Activated CD4-positive, alpha-beta T cell treated with anti-CD3 and anti-CD28 coated beads, Interleukin-2, Interleukin-4, amounts not matched to agents 100 ng/mL and 50 ng/mL, durations not matched to agents 16 hours and 8 hours (primary cell): Measurements from ENCODE around the gene TRRAP.

Source experiments
- DNase-seq: peaks from one replicate; pipeline ENCODE4 v3.0.0-alpha.2; 2020; ENCODE audit warnings: low spot score

Gene TRRAP

DNA sequence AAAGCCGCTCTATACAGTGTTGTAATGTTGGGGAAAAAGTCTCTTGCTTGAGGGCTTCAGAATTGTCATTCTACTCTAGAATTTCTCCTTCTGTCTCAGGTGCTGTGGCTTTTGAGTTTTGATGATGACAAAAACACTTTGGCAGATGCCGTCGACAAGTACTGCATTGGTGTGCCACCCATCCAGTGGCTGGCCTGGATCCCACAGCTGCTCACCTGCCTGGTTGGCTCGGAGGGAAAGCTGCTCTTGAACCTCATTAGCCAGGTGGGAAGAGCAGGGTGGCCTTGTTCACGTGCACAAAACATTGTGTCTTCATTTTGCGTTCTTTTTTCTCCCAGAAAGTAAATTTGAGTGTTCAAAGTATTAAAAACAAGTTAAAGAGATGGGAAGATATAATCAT is 112.0 kb downstream of the TRRAP start:
- no peak for DNase-seq

DNA sequence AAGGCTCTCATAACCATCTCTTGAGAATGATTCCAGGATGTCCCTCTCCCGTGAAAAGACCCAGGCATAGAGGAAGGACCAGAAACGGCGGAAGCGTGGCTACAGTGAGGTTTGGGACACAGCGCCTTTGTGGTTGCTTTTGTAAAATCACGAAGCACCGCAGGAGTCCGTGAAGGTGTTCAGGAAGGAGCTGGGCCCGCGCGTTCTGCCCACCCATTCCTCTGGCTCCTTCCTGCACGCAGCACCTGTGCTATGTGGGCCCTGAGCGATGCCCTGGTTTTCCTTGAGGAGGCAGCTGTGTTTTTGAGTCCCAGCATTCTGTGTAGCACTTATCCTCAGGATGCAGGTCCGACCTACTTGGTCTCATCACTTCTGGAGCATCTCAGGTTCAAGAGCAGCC is 112.8 kb downstream of the TRRAP start:
- no peak for DNase-seq

DNA sequence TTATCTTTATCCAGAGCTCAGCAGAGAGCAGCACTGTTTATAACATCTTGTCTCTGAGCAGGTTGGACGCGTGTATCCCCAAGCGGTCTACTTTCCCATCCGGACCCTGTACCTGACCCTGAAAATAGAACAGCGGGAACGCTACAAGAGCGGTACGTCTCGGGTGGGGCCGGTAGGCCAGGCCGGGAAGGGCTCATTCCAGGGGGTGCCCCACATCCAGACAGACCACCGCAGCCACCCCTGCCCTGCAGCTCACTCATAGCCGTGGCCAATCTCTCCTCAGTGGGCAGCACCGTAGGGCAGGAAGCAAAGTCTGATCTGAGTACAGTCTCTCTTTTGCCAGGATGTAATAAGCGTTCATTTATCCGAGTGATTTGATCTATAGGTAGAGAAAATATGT is 113.7 kb downstream of the TRRAP start:
- no peak for DNase-seq

GRCh38 chr7:98993024-98993897 is 114.9 kb downstream of the TRRAP start:
- DNase-seq: no peak

GRCh38 chr7:98994046-98994944 is 116.0 kb downstream of the TRRAP start:
- DNase-seq: no peak

GRCh38 chr7:98995111-98995510 is 116.8 kb downstream of the TRRAP start:
- DNase-seq: no peak

- DNase-seq: no peak
Measured at GRCh38 chr7:98995523-98996149, 117.3 kb downstream of the TRRAP start.

DNA sequence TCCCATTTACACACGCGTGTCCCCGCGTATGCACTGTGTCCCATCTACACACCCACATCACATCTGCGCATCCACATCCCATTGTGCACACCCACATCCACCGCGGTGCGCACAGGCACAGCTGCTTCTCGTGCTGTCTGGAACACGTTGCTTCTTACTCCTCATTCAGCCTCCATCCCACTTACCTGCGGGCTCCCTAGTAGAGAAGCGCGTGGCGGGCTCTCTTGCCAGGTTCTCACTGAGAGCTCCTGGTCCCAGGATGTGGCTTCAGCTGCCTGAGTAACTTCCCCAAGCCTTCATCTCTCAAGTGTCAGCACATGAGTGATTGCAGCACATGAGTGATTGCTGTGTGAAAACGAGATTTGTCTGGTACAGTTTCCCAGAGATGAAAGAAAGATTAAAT is 117.8 kb downstream of the TRRAP start:
- peak; percentile 14 for DNase-seq

- no peak for DNase-seq
Measured at GRCh38 chr7:98997846-98998245, 119.5 kb downstream of the TRRAP start.

DNA sequence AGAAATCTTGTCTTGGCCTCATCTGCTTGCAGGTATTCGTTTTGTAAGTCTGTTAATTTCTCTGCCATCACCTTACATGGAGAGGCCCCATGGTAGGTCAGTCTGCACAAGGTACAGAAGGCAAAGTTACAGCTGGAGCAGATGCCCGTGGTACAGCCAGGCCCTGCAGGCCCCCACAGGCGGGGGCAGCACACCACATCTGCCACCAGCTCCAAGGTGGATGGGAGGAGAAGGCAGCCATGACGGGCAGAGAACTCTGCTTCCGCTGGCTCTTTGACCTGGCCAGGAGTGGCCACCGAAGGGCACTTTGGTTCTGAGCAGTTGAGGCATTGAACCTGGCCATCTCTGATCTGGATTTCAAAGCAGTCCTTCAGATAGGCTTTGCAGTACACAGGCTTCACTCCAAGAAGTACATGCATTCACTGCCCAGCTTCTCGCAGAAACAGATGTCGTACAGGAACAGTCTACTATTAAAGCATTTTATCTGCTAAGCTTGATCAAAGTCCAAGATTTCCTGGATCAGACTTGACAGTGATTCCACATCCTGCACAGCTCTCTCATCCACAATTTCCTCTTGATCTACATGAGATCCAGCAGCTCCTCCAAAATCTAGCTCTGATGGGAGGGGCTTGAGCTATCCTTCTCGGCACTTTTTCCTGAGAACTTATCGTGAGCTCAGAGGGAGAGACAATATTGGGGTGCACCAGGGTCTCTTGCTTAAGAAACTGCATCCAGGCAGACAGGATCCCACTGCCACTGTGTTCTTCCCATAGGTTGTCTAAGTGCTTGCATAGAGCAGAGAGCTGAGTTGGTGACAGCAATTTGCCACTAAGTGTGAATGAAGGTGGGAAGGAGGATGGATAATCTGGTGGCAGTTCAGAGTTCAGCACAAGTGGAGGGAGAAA is 120.7 kb downstream of the TRRAP start:
- no peak for DNase-seq

DNA sequence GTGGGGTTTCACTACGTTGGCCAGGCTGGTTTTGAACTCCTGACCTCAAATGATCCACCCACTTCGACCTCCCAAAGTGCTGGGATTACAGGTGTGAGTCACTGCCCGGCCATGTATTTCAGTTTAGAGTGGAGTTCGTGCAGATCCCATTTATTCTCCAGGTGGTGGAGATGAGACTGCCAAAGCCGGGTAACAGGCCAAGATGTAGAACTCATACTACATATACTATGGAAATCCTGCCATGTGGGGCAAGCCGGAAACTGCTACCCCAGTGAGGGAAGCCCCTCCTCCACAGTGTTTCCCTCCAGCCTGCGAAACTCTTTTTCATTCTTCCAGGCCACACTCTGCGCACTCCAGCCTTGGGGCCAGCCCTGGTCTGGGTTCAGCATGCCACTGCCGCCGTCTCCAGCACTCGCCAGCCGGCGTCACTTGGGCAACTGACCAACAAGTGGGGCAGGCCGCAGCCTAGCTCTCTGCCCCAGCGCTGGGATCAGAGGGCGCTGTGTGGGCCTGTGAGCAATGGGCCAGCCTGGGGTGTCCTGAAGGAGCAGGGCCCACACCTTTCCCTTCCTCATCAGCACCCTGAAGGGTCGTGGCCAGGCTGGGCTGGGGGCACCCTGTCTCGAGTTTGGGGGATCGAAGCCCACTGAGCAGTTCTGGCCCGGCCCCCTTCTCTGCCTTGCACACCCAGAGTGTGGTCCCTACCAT is 122.0 kb downstream of the TRRAP start:
- no peak for DNase-seq

- no peak for DNase-seq
Measured at GRCh38 chr7:99000904-99001465, 122.7 kb downstream of the TRRAP start.

GRCh38 chr7:99001482-99002147 is 123.3 kb downstream of the TRRAP start:
- no peak for DNase-seq

DNA sequence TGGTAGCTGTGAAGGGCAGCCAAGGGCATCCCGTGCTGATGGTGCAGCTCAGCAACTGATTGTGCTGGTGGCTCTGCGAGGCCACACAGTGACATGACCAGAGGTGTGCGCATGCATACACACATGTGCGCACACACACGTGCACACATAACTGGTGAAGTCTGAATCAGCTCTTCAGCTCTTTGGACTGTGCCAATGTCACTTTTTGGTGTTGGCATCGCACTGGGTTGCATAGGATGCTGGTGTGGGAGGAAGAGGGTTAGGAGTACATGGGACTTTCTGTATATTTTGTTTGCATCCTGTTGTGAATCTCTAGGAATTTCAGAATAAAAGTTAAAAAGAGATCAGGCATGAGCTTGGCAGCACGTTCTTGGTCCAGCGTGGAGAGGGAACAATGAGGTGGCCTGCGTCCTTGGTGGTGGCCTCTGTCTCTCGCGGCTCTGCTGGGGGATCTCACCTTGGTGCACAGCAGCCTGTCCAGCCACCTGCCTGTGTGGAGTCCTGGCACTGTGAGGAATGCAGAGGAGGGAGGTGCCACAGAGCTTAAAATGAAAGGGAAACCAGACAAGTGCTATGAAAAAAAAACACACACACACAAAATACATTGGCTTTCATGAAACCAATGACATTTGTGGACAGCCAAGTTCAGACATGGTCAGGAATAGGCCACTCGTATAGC is 124.0 kb downstream of the TRRAP start:
- no peak for DNase-seq

DNA sequence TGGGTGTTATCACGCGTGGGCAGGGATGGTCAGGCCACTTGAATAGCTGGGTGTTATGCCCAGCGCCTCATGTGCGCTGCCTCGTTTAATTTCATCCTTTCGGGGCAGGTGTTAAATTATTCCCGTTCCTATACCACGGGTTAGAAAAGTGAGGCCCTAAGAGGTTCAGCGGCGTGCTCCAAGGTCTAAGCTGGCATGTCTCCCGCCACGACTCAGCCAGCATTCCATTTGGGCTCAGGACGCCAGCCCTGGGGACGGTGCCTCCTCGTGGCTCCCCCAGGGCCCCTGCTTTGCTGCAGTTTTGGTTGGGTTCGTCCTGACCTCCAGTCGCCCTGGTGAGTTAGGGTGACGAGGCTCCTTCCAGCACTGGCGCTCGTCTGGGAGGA is 124.5 kb downstream of the TRRAP start:
- DNase-seq: no peak

DNA sequence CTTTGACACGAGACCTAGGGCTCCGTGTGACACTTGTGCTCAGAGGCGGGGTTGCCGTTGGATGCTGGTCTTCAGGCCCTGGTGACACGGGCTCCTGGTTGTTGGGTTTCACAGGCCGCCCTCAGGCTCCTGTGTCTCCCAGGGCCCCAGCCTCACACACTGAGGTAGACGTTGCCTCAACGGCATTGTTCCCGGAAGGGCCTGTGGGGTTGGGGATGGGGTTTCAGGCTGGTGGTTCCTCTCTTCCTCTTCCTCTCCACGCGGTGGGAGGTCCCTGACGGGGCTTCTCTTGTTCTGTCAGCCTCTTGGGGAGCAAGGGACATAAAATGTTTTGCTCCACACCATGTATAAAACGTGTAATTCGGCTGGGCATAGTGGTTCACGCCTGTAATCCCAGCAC is 125.1 kb downstream of the TRRAP start:
- DNase-seq: no peak

DNA sequence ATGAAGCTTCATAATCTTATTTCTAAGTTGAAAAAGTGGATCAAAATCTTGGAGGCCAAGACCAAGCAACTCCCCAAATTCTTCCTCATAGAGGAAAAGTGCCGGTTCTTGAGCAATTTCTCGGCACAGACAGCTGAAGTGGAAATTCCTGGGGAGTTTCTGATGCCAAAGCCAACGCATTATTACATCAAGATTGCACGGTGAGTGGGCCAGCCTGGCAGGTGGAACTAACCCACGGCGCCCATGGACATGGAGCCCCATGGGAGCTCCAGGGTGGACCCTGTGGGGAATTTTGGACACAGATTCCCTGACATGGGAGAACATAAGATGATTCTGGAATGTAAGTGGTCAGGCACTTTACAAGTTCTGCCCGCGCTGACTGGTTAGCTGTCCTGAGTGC is 125.9 kb downstream of the TRRAP start:
- DNase-seq: no peak

- no peak for DNase-seq
Measured at GRCh38 chr7:99004781-99005500, 126.6 kb downstream of the TRRAP start.

- DNase-seq: no peak
Measured at GRCh38 chr7:99005776-99006175, 127.4 kb downstream of the TRRAP start.
